ENCODE data around the gene TNFSF15. TPM values are rescaled to one million over a fixed set of nuclear protein-coding genes. Genes with fewer than 3 reads are reported as not detected.
A peak's percentile ranks its signal among the peaks of the same experiment; 100 is the strongest.

TNFSF15 gene
- polyA plus RNA-seq, 6 donors from 2014 or later: 0.16 TPM; not detected in 5

- peaks cover 17 to 59% (median 40%) of the 10 kb centered on the region in 3 donors for H3K27me3 Mint-ChIP-seq
- no peaks in the 10 kb centered on the region for H3K36me3 Mint-ChIP-seq
- ATAC-seq (ENCODE audit: low read depth in 2 of 2) (no peak), DNase-seq (no peak)
- no peak overlapping the region for H3K4me3 Mint-ChIP-seq
- H3K4me1 Mint-ChIP-seq: peaks cover 0 to 6% (median 0%) of the 10 kb centered on the region in 3 donors
- H3K9me3 Mint-ChIP-seq: peaks cover 0 to 4% (median 1%) of the 10 kb centered on the region in 7 donors
- H3K27ac Mint-ChIP-seq: no peak overlapping the region
Observed at GRCh38 chr9:114836769-114837168, 30.9 kb upstream of the TNFSF15 start.

GRCh38 chr9:114834386-114834785 is 28.5 kb upstream of the TNFSF15 start:
- H3K9me3 Mint-ChIP-seq: peaks cover 0 to 4% (median 1%) of the 10 kb centered on the region in 7 donors
- H3K27ac Mint-ChIP-seq: no peak overlapping the region
- no peaks in the 10 kb centered on the region for H3K36me3 Mint-ChIP-seq

GRCh38 chr9:114830546-114830945 is 24.7 kb upstream of the TNFSF15 start:
- DNase-seq (no peak), ATAC-seq (ENCODE audit: low read depth in 2 of 2) (no peak)
- Mint-ChIP-seq H3K27ac (no peak overlapping the region), H3K27me3 (peaks cover 10 to 37% (median 23%) of the 10 kb centered on the region in 3 donors), H3K9me3 (peaks cover 0 to 4% (median 0%) of the 10 kb centered on the region in 7 donors), H3K36me3 (no peaks in the 10 kb centered on the region), H3K4me1 (peaks cover 0 to 3% (median 0%) of the 10 kb centered on the region in 3 donors), H3K4me3 (no peak overlapping the region)

More at GRCh38 chr9:114834386-114834785, 28.5 kb upstream of the TNFSF15 start:
- Mint-ChIP-seq H3K4me3 (no peak overlapping the region), H3K27me3 (peaks cover 17 to 48% (median 21%) of the 10 kb centered on the region in 3 donors), H3K4me1 (no peaks in the 10 kb centered on the region)
- DNase-seq (no peak), ATAC-seq (ENCODE audit: low read depth in 2 of 2) (no peak)

- Mint-ChIP-seq H3K27ac (no peak overlapping the region), H3K27me3 (peaks cover 5 to 30% (median 22%) of the 10 kb centered on the region in 3 donors), H3K4me3 (no peak overlapping the region), H3K36me3 (no peaks in the 10 kb centered on the region), H3K4me1 (peaks cover 0 to 3% (median 0%) of the 10 kb centered on the region in 3 donors), H3K9me3 (peaks cover 0 to 4% (median 0%) of the 10 kb centered on the region in 7 donors)
- ATAC-seq (ENCODE audit: low read depth in 2 of 2): no peak
- DNase-seq: no peak
Observed at GRCh38 chr9:114829574-114830440, 24.0 kb upstream of the TNFSF15 start.

GRCh38 chr9:114828303-114828650 is 22.4 kb upstream of the TNFSF15 start:
- H3K27me3 Mint-ChIP-seq: peaks cover 5 to 25% (median 20%) of the 10 kb centered on the region in 3 donors
- ATAC-seq (ENCODE audit: low read depth in 2 of 2) (no peak), DNase-seq (no peak)
- H3K36me3 Mint-ChIP-seq: no peaks in the 10 kb centered on the region
- no peak overlapping the region for H3K27ac Mint-ChIP-seq
- H3K4me3 Mint-ChIP-seq: no peak overlapping the region
- peaks cover 0 to 4% (median 0%) of the 10 kb centered on the region in 7 donors for H3K9me3 Mint-ChIP-seq
- H3K4me1 Mint-ChIP-seq: peaks cover 0 to 3% (median 0%) of the 10 kb centered on the region in 3 donors

- Mint-ChIP-seq H3K9me3 (peaks cover 0 to 4% (median 0%) of the 10 kb centered on the region in 7 donors), H3K27me3 (peaks cover 5 to 23% (median 20%) of the 10 kb centered on the region in 3 donors), H3K27ac (peak overlapping the region in 1 of 6 donors; percentile 9), H3K36me3 (no peaks in the 10 kb centered on the region), H3K4me1 (peaks cover 0 to 3% (median 0%) of the 10 kb centered on the region in 3 donors), H3K4me3 (no peak overlapping the region)
- DNase-seq: no peak
- ATAC-seq (ENCODE audit: low read depth in 2 of 2): no peak
Observed at GRCh38 chr9:114827641-114828302, 21.9 kb upstream of the TNFSF15 start.

GRCh38 chr9:114826431-114826830 is 20.6 kb upstream of the TNFSF15 start:
- no peaks in the 10 kb centered on the region for H3K36me3 Mint-ChIP-seq
- DNase-seq: no peak
- H3K27ac Mint-ChIP-seq: no peak overlapping the region
- peaks cover 5 to 20% (median 10%) of the 10 kb centered on the region in 3 donors for H3K27me3 Mint-ChIP-seq
- H3K9me3 Mint-ChIP-seq: peaks cover 0 to 4% (median 0%) of the 10 kb centered on the region in 7 donors
- no peak overlapping the region for H3K4me3 Mint-ChIP-seq
- no peak for ATAC-seq (ENCODE audit: low read depth in 2 of 2)
- H3K4me1 Mint-ChIP-seq: peaks cover 0 to 3% (median 0%) of the 10 kb centered on the region in 3 donors

- peaks cover 0 to 8% (median 0%) of the 10 kb centered on the region in 3 donors for H3K4me1 Mint-ChIP-seq
- H3K27me3 Mint-ChIP-seq: peaks cover 5 to 27% (median 9%) of the 10 kb centered on the region in 3 donors
- no peak overlapping the region for H3K4me3 Mint-ChIP-seq
- peaks cover 0 to 9% (median 0%) of the 10 kb centered on the region in 7 donors for H3K9me3 Mint-ChIP-seq
- no peak for DNase-seq
- no peak for ATAC-seq (ENCODE audit: low read depth in 2 of 2)
- no peak overlapping the region for H3K27ac Mint-ChIP-seq
- peaks cover 0 to 7% of the 10 kb centered on the region in 2 donors for H3K36me3 Mint-ChIP-seq
Observed at GRCh38 chr9:114825126-114825795, 19.4 kb upstream of the TNFSF15 start.

GRCh38 chr9:114824110-114824509 is 18.3 kb upstream of the TNFSF15 start:
- H3K27ac Mint-ChIP-seq: no peak overlapping the region

GRCh38 chr9:114823441-114823840 is 17.6 kb upstream of the TNFSF15 start:
- H3K36me3 Mint-ChIP-seq: peaks cover 0 to 8% of the 10 kb centered on the region in 2 donors

More at GRCh38 chr9:114824110-114824509, 18.3 kb upstream of the TNFSF15 start:
- DNase-seq: no peak
- Mint-ChIP-seq H3K36me3 (peaks cover 0 to 8% of the 10 kb centered on the region in 2 donors), H3K4me1 (peaks cover 0 to 8% (median 0%) of the 10 kb centered on the region in 3 donors), H3K27me3 (peaks cover 0 to 31% (median 5%) of the 10 kb centered on the region in 3 donors), H3K4me3 (no peak overlapping the region), H3K9me3 (peaks cover 0 to 9% (median 0%) of the 10 kb centered on the region in 7 donors)
- ATAC-seq (ENCODE audit: low read depth in 2 of 2): no peak

GRCh38 chr9:114822708-114823107 is 16.9 kb upstream of the TNFSF15 start:
- H3K4me1 Mint-ChIP-seq: peaks cover 0 to 5% (median 0%) of the 10 kb centered on the region in 3 donors
- H3K27me3 Mint-ChIP-seq: peaks cover 0 to 25% (median 12%) of the 10 kb centered on the region in 3 donors
- no peak for ATAC-seq (ENCODE audit: low read depth in 2 of 2)
- no peak overlapping the region for H3K4me3 Mint-ChIP-seq
- no peak for DNase-seq
- H3K9me3 Mint-ChIP-seq: peaks cover 0 to 5% (median 0%) of the 10 kb centered on the region in 7 donors
- H3K27ac Mint-ChIP-seq: no peak overlapping the region
- H3K36me3 Mint-ChIP-seq: peaks cover 0 to 8% of the 10 kb centered on the region in 2 donors

More at GRCh38 chr9:114823441-114823840, 17.6 kb upstream of the TNFSF15 start:
- H3K27ac Mint-ChIP-seq: no peak overlapping the region
- ATAC-seq (ENCODE audit: low read depth in 2 of 2) (no peak), DNase-seq (no peak)
- peaks cover 0 to 31% (median 5%) of the 10 kb centered on the region in 3 donors for H3K27me3 Mint-ChIP-seq
- H3K4me1 Mint-ChIP-seq: peaks cover 0 to 8% (median 0%) of the 10 kb centered on the region in 3 donors
- H3K4me3 Mint-ChIP-seq: no peak overlapping the region
- peaks cover 0 to 9% (median 0%) of the 10 kb centered on the region in 7 donors for H3K9me3 Mint-ChIP-seq

- DNase-seq: no peak
Observed at GRCh38 chr9:114820776-114821501, 15.1 kb upstream of the TNFSF15 start.

More at GRCh38 chr9:114820776-114821501, 15.1 kb upstream of the TNFSF15 start:
- Mint-ChIP-seq H3K9me3 (peaks cover 0 to 5% (median 0%) of the 10 kb centered on the region in 7 donors), H3K27ac (no peak overlapping the region), H3K4me1 (peaks cover 0 to 5% (median 0%) of the 10 kb centered on the region in 3 donors), H3K36me3 (peaks cover 4 to 8% of the 10 kb centered on the region in 2 donors), H3K4me3 (no peak overlapping the region), H3K27me3 (peaks cover 5 to 34% (median 17%) of the 10 kb centered on the region in 3 donors)
- ATAC-seq (ENCODE audit: low read depth in 2 of 2): no peak

All from naive B cell (primary cell).